ENCODE data around the gene POLR2I. TPM values are rescaled to one million over a fixed set of nuclear protein-coding genes. Genes with fewer than 3 reads are reported as not detected.

Gene POLR2I
- total RNA-seq, 4 donors from 2014 or later = 8.2 to 69.8 (median 25.2) TPM

GRCh38 chr19:36152352-36153091 lies 37.8 kb upstream of the POLR2I start, which contains the start of gene COX7A1:
Gene COX7A1 (minus strand): TSS chr19:36152447. CDS start chr19:36152407, 40 bp downstream.
- Histone ChIP-seq H3K27ac (peak within 1 kb of the TSS; percentile 94 to 98), H3K4me3 (peak within 1 kb of the TSS; percentile 44 to 50), H3K27me3 (no peaks in the 10 kb centered on the region), H3K9me3 (no peaks in the 10 kb centered on the region), H3K36me3 (no peaks in the 10 kb centered on the region), H3K4me1 (peaks cover 0 to 5% of the 10 kb centered on the region in 2 donors)
- DNase-seq = peak; percentile 71 to 74
- intact Hi-C loops (cut with DNase I; ENCODE audit: low total_unique reads) = no loop called here
- TF ChIP-seq POLR2A (IDR thresholded peaks at IDR 0.05) (peak; percentile 42 to 51), CTCF (IDR thresholded peaks at IDR 0.05) (no peak)

GRCh38 chr19:36152019-36152351 lies 37.3 kb upstream of the POLR2I start:
- intact Hi-C loops (cut with DNase I; ENCODE audit: low total_unique reads) = no loop called here
- peak overlapping the region; percentile 44 to 50 for H3K4me3 ChIP-seq
- no peaks in the 10 kb centered on the region for H3K27me3 ChIP-seq
- H3K4me1 ChIP-seq = peaks cover 0 to 5% of the 10 kb centered on the region in 2 donors
- no peak for DNase-seq
- TF ChIP-seq CTCF (IDR thresholded peaks at IDR 0.05) (no peak), POLR2A (IDR thresholded peaks at IDR 0.05) (no peak)
- no peaks in the 10 kb centered on the region for H3K36me3 ChIP-seq
- peak overlapping the region; percentile 94 to 98 for H3K27ac ChIP-seq
- H3K9me3 ChIP-seq = no peaks in the 10 kb centered on the region

GRCh38 chr19:36151144-36152018 lies 36.7 kb upstream of the POLR2I start:
- TF ChIP-seq CTCF (IDR thresholded peaks at IDR 0.05) (no peak), POLR2A (IDR thresholded peaks at IDR 0.05) (peak; percentile 26 to 47)
- no peaks in the 10 kb centered on the region for H3K9me3 ChIP-seq
- intact Hi-C loops (cut with DNase I; ENCODE audit: low total_unique reads) = no loop called here
- peak; percentile 68 for DNase-seq
- peaks cover 0 to 5% of the 10 kb centered on the region in 2 donors for H3K4me1 ChIP-seq
- peak overlapping the region; percentile 44 to 50 for H3K4me3 ChIP-seq
- no peaks in the 10 kb centered on the region for H3K27me3 ChIP-seq
- H3K27ac ChIP-seq = peak overlapping the region; percentile 94 to 98
- no peaks in the 10 kb centered on the region for H3K36me3 ChIP-seq

GRCh38 chr19:36150586-36150985 lies 35.9 kb upstream of the POLR2I start:
- Histone ChIP-seq H3K27me3 (no peaks in the 10 kb centered on the region), H3K27ac (peak overlapping the region; percentile 94 to 98), H3K4me1 (peaks cover 0 to 5% of the 10 kb centered on the region in 2 donors), H3K9me3 (no peaks in the 10 kb centered on the region), H3K4me3 (no peak overlapping the region), H3K36me3 (no peaks in the 10 kb centered on the region)
- no peak for DNase-seq
- TF ChIP-seq CTCF (IDR thresholded peaks at IDR 0.05) (no peak), POLR2A (IDR thresholded peaks at IDR 0.05) (no peak)
- intact Hi-C loops (cut with DNase I; ENCODE audit: low total_unique reads) = no loop called here
